WI38 (cell line): Measurements from ENCODE around the gene CCDC40.

Source experiments
- H3K4me3 ChIP-seq: 2 replicates; pipeline ENCODE4 v1.5.1; 2011; ENCODE audit warnings: low read depth, mild to moderate bottlenecking, control low read depth, low read length
- TF ChIP-seq, protein P1 (sequence below): IDR thresholded peaks from 2 replicates; pipeline ENCODE4 v1.5.1; 2012; ENCODE audit warnings: low read depth, mild to moderate bottlenecking, control low read depth, low read length

The CCDC40 gene

DNA sequence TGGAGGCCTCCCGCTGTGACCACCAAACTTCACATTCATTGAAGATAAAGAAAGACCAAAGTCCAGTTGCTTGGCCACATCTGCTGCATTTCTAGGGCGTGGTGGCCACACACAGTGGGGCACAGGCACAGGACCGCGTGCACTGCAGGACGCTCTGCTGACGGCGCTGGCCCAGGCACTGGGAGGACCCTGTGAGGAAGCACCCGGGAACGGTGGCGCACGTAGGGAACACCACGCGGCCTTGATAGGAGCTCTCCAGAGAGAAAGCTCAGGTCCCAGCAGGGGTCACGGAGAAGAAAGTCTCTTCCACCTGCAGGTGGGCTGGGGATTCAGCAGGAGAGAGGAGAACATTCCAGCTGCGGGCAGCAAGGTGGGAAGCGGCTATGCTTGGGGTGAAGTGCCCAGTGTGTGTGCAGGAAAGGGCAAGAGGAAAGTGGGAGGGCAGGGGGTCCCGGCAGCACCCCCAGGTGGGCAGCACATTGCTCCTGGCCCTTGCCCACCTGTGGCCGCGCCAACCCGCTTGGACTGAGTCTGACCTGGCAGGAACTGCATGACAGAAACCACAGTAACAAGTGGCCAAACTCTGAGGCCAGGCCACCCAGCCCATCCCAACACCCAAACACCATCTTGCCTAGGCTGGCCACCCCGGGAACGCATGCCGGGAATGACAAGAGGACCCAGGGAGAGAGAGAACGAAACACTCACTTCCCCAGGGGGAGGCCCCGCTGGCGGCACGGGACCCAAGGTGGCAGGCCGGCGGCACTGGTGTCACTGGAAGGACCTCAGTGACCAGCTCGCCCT is 33.6 kb upstream of the CCDC40 start:
- TF ChIP-seq, protein P1, sequence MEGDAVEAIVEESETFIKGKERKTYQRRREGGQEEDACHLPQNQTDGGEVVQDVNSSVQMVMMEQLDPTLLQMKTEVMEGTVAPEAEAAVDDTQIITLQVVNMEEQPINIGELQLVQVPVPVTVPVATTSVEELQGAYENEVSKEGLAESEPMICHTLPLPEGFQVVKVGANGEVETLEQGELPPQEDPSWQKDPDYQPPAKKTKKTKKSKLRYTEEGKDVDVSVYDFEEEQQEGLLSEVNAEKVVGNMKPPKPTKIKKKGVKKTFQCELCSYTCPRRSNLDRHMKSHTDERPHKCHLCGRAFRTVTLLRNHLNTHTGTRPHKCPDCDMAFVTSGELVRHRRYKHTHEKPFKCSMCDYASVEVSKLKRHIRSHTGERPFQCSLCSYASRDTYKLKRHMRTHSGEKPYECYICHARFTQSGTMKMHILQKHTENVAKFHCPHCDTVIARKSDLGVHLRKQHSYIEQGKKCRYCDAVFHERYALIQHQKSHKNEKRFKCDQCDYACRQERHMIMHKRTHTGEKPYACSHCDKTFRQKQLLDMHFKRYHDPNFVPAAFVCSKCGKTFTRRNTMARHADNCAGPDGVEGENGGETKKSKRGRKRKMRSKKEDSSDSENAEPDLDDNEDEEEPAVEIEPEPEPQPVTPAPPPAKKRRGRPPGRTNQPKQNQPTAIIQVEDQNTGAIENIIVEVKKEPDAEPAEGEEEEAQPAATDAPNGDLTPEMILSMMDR: no peak
- no peak overlapping the region for H3K4me3 ChIP-seq

DNA sequence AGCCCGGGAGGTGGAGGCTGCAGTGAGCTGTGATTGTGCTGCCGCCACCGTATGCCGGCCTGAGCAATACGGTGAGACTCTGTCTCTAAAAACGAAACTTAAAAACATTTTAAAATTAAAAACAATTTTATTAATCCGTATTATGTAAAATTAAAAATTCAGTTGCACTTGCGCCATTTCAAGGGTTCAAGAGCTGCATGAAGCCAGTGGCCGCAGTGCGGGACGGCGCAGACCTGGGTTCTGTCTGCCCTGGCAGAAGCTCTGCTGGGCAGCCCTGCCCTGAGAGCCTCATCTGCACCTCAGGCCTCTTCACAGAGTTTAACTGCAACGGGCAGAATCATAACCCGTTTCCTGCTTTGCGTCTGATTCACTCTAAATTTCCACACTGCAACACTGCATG is 32.5 kb upstream of the CCDC40 start:
- no peak overlapping the region for H3K4me3 ChIP-seq
- TF ChIP-seq, protein P1: no peak

DNA sequence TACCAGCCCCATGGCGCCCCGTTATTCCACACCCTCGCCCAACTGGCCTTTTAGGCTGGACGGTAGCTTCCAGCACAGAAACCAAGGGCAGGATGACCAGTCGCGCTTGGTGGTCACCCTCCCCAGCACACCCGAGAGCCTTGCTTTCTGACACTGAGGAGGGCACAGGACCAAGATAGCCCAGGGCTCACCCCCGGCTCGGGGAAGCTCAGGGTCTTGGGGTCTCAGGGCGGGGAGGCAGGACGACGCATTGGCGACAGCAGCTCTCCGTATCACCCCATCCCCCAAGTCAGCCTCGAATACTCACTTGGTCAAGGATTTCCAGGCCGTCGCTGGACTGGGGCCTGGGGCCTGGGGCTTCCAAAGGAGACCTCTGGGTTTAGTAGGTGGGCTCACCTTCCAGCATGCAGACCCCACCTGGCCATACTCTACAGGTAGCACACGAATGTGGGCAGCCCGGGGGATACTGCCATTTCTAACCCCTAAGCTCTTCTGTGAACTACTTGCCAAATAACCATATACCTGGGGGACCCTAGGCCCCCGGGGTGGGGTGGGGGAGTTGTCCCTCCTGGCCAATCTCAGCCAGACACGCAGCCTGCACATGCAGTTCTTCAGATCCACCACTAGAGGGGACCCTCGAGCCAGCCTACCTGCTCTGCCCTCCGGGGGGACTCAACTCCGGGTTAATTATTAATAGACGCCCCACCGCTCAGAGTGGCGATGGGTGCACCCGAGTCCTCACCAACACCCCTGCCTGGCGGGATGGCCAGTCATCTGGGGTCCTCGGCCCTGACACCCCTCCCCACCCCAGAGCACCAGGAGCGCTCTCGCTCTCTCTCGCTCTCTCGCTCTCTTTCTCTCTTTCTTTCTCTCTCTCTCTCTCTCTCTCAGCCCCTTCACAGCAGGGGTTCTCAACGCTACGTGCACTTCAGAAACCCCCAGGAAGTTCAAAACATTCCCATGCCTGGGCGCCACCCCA is 30.8 kb upstream of the CCDC40 start:
- TF ChIP-seq, protein P1: peak; percentile 98
- H3K4me3 ChIP-seq: no peak overlapping the region

DNA sequence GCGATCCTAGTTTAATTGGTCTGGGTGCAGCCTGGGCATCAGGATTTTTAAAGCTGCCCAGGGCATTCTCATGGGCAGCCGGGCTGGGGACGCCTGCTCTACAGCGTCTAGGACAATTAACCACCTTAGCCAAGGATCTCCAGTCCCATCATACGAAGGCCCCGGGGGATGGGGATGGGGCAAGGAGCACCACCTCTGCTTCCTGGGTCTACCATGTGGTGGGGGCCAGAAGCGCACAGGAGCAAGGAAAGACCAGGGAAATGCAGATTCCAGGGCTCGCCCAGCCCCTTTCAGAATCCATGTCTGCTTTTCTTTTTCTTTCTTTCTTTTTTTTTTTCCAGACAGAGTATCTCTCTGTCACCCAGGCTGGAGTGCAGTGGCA is 30.1 kb upstream of the CCDC40 start:
- no peak overlapping the region for H3K4me3 ChIP-seq
- TF ChIP-seq, protein P1: no peak

DNA sequence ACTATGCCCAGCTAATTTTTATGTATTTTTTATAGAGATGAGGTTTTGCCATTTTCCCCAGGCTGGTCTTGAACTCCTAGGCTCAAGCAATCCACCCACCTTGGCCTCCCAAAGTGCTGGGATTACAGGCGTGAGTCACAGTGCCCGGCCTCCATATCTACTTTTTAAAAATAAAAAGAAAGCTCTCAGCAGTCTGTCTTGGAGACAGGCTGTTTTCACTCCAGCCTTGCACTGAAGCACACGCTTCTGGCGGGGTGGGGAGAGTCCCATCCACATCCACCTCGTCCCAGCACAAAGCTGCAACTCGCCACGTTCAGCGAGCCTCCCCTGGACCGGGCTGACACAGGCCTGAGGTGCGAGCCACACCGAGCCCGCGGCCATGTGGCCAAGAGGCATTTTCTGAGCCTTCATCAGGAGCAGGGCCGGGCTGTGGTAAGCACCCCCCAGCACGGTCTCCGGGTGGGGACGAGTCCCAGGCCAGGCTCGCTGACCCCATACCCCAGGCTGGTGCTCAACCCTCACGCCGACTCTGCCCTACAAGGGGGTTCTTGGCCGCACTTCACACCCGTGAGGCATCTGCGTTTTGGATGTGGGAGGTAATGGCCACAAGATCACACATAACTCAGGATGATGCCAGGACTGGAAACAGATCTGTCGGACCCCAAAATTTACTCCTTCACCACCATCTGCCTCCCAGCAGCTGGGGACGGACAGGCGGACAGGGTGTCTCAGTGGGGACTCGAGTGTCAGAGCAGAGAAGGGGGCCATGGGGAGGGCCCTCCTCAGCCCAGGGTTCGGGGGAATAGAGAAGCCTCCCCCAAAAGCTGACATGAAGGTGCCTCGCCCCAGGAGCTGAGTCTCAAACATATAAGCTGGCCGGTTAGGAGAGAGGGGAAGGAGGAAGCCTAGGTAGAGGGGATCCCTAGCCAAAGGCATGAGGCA is 29.4 kb upstream of the CCDC40 start:
- TF ChIP-seq, protein P1: no peak
- H3K4me3 ChIP-seq: no peak overlapping the region

DNA sequence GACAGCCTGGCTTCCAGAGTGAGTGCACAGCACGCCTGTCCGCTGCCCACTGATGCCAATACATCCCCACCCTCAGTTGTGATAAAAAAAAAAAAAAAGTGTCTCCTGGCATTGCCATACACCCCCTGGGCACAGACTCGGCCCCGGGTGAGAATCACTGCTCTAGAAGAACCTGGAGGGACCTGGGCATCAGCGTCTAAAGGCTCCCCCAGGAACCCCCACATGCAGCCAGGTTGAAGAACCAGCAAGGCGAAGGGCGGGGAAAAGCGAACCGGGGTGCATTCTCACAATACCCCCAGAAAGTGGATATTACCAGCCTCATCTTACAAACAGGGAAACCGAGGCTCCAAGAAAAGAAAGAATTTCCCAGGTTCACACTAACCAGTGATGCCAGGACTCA is 28.5 kb upstream of the CCDC40 start:
- no peak overlapping the region for H3K4me3 ChIP-seq
- TF ChIP-seq, protein P1: no peak
